ENCODE measurements around the gene ZNFX1. TPM values are rescaled to one million over a fixed set of nuclear protein-coding genes. Genes with fewer than 3 reads are reported as not detected.

ZNFX1 gene
- total and polyA plus RNA-seq, 9 of the 15 experiments (the other 6 are each of a cell fraction or from before 2014, with no cell fraction given): 3.8 to 13.8 (median 10.3) TPM

GRCh38 chr20:49292010-49292409 lies 14.2 kb upstream of the ZNFX1 start:
- Histone ChIP-seq H3K79me2 (ENCODE audit: control insufficient read depth, insufficient read depth, low read length) (peaks cover 20% of the 10 kb centered on the region), H2AFZ (ENCODE audit: low read depth, low read length) (no peak overlapping the region), H3K4me2 (ENCODE audit: insufficient read depth, low read length) (no peak overlapping the region), H3K9me1 (ENCODE audit: control insufficient read depth, insufficient read depth, low read length) (no peaks in the 10 kb centered on the region), H3K27me3 (ENCODE audit: control insufficient read depth in 2 of 2, insufficient read depth in 2 of 2, low read length in 2 of 2) (no peaks in the 10 kb centered on the region), H3K27ac (ENCODE audit: extremely low read depth, low read depth, low read length) (peak overlapping the region; percentile 14; the same call in 1 of the 3 replicates), H3K4me3 (no peak overlapping the region), H4K20me1 (replicated peaks; ENCODE audit: control insufficient read depth, insufficient read depth, low read length) (peaks cover 31% of the 10 kb centered on the region), H3K9ac (ENCODE audit: insufficient read depth in 1 of 2, low read depth in 2 of 2, low read length in 2 of 2) (no peak overlapping the region), H3K9me3 (replicated peaks; ENCODE audit: control insufficient read depth, insufficient read depth, low read depth, low read length) (no peaks in the 10 kb centered on the region), H3K36me3 (ENCODE audit: control insufficient read depth, insufficient read depth, low read length) (peaks cover 42% of the 10 kb centered on the region), H3K4me1 (replicated peaks in 1 of 2; ENCODE audit: control insufficient read depth in 2 of 2, insufficient read depth in 2 of 2, low read length in 2 of 2) (peaks cover 0 to 10% of the 10 kb centered on the region in 2 experiments; a peak in 2 of 5 replicates)
- peak; percentile 24 for ATAC-seq
- no TSS peak for BruUV-seq (replicated peaks)
- ChIA-PET POLR2A (interaction anchor here (0.6 to 4.3 kb wide), 7 partner anchors 11 to 553 kb away, joined by 3 to 68 read pairs (median 4); partner anchors contain the start of gene ZNFX1), CTCF (ENCODE audit: low intra/inter-chr PET ratio) (no interaction called here)
- in situ Hi-C loops (cut with MboI): no loop called here
- WGBS (ENCODE audit: insufficient coverage, low coverage, missing lambda C conversion rate): 46% methylated on average over 3 of the region's 3 CpGs
- FAIRE-seq: no peak
- DNase-seq (ENCODE audit: extremely low read depth in 1 of 4, low spot score in 3 of 4): peak in 1 of 4 experiments; percentile 45
- TF ChIP-seq NKRF (IDR thresholded peaks at IDR 0.05; ENCODE audit: borderline replicate concordance): no peak
- TF ChIP-seq ARID1B (IDR thresholded peaks at IDR 0.05): peak; percentile 53
- TF ChIP-seq TAL1 (IDR thresholded peaks at IDR 0.05): peak; percentile 20; the same call in 1 of the 2 replicates
- TF ChIP-seq YBX1 (IDR thresholded peaks at IDR 0.05): no peak
- TF ChIP-seq TCF3 (CRISPR knock-in tag; IDR thresholded peaks at IDR 0.05): peak; percentile 55
- TF ChIP-seq CEBPB (tag; IDR thresholded peaks at IDR 0.05): 0 out of 2 replicates have a peak, but pooled peaks have one; percentile 16
- TF ChIP-seq CEBPG (CRISPR knock-in tag; IDR thresholded peaks at IDR 0.05): peak; percentile 46; the same call in 1 of the 2 replicates
- TF ChIP-seq CEBPG (tag; conservative IDR thresholded peaks at IDR 0.05 in 1 of 2, IDR thresholded peaks at IDR 0.05 in 1 of 2): 0 out of 4 replicates have a peak, but pooled peaks of 1 of the 2 experiments have one; percentile 6
- intact Hi-C loops (cut with micrococcal nuclease): no loop called here
